ACHN (cell line): ENCODE measurements around the gene AOC3.

Experiments
- DNase-seq: peaks from one replicate; pipeline ENCODE4 v3.0.0-alpha.2; 2015
- in situ Hi-C: cut with HindIII; loops from 2 replicates; pipeline ENCODE4 v1.10.0; 2017; ENCODE audit warnings: low sequenced_read_pairs, low pct_ligation_motif_present, low pct_unique_long_range_greater_than_20kb

Gene AOC3, protein sequence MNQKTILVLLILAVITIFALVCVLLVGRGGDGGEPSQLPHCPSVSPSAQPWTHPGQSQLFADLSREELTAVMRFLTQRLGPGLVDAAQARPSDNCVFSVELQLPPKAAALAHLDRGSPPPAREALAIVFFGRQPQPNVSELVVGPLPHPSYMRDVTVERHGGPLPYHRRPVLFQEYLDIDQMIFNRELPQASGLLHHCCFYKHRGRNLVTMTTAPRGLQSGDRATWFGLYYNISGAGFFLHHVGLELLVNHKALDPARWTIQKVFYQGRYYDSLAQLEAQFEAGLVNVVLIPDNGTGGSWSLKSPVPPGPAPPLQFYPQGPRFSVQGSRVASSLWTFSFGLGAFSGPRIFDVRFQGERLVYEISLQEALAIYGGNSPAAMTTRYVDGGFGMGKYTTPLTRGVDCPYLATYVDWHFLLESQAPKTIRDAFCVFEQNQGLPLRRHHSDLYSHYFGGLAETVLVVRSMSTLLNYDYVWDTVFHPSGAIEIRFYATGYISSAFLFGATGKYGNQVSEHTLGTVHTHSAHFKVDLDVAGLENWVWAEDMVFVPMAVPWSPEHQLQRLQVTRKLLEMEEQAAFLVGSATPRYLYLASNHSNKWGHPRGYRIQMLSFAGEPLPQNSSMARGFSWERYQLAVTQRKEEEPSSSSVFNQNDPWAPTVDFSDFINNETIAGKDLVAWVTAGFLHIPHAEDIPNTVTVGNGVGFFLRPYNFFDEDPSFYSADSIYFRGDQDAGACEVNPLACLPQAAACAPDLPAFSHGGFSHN

DNA sequence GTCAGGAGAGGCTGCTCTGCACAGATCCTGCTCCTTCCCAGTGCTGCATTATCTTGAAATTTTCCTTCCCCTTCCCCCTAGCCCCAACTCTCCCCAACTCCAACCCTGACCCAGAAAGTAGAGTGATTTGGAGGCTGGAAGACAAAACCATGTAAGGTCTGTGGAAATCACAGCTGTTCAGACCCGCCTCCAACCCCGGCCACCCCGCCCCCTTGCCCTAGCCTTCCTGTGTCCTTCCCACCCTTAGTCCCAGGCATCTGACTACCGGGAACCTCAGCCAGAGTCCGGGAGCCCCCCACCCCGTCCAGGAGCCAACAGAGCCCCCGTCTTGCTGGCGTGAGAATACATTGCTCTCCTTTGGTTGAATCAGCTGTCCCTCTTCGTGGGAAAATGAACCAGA, at the start of gene AOC3:
AOC3 (plus strand) TSS at position 246 of the 400 bp plus-strand sequence; CDS start at position 391, 145 bp downstream.
- in situ Hi-C loops, result no loop called here
- DNase-seq, result no peak

DNA sequence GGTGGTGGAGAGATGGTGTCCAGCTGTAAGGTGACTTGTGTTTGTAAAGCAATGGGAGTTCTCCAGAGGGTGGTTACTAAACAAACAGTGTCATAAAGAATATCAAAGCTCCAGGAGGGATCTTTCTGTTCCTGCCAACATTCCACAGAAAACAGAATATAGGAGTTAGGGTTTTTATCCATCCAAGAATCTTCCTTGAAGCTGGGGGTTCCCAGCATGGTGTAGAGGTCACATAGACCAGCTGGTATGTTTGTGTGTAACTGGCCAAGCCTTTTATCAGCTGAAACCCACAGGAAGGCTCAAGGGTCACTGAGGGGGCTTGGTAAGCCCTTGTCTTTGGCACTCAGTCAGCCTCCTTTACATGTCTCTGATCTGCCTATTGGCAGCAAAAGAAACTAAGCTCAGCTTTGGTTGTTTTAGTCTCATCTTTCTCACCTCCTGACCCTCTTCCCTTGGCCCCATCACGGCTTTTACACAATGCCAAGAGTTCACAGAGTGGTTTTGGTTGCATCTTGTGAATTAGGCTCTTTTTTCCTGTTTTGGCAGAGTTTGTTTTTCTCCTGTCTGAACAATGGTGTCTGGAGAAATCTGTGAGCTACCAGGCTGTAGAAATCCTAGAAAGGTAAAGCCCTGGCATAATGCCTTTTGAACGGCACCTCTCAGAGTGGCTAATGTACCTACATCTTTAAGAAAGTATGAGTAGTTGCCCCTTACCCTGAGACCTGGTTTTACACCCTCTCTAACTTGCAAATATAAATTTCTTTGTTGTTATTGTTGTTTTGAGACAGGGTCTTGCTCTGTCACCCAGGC, 47.7 kb upstream of the AOC3 start:
- in situ Hi-C loops, result no loop called here
- no peak for DNase-seq

DNA sequence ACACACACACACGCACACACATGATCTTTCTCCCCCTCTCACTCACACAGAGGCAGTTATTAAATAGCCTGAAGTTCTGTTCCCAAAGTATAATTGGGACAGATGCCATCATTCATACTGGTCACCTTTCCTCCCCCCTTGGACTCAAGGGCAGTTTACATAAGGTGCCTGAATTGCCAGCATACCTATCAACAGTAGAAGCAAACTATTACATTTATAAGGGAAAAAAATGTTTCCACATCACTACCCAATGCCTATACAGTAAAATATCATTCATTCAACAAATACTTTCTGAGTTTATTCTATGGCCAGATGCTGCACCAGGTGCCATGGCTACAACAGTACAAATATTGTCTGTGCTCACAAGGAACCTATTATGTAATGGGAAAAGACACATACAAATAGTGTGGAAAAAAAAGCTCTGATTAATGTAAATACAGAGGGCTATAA, 46.1 kb upstream of the AOC3 start:
- DNase-seq, result no peak
- in situ Hi-C loops, result no loop called here

DNA sequence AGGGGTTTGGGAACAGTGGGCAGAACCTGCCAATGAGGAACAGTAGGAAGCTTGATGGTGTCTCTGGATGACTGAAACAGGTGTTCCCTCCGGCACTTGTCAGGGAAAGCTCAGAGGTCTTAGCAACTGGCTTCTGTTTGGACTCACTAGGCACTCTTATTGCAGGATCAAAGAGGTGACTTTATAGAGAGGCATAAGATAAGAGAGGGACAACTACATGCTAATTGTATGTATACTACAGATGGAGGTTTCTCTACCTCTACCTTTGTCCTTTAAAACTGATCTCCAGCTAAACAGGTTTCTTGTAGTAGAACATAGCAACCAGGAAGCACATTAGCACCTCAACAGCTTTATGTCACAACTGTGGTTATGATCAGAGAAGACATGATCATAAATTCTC, 44.8 kb upstream of the AOC3 start:
- no peak for DNase-seq
- in situ Hi-C loops, result no loop called here

DNA sequence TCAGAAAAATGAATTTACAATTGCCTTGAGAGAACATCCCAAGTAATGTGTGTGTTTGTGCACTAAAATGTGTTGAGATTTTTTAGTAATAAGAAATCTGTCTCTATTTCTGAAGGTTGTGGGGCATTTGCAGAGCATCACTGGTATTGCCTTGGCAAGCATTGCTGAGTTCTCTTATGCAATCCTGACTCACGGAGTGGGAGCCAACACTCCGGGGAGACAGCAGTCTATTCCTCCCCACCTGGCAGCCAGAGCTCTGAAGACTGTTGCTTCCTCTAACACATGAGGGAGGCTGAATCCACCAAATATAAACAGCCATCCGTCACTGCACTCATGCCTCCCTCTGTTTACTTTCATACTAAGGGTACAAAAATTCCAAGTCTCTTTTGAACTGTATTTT, 41.7 kb upstream of the AOC3 start:
- in situ Hi-C loops, result no loop called here
- DNase-seq, result no peak

DNA sequence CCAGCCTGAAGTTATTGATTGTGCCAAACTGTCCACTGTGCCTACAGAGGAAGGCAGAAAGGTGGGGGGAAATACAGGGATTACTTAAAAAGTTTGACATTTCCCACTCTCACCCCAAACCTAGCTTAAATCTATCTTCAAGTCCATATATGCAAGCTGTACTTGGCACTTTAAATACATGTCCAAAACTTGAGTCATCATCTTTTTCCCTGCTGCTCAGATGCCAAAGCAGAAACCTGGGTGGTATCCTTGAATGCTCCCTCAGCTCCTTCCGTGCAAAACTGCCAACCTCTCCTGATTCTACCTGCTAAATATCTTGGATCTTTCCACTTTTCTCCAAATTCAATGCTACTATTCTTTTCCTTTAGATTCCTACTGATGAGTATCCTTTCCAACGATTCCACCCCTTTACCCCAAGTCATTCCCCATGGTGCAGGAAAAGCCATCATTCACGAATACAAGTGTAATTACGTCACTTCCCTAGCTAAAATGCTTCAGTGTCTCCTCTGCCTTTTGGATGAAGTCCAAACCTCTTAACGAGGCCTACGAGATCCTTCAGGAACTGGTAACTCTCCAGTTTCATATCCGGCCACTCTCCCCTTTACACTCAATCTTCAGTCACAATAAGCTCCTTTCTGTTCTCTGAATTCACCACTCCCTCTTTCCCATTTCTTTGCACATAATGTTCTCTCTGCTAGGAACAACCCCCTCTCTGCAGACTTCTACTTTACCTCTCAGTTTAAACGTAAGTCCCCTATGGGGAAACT, 36.2 kb upstream of the AOC3 start:
- no peak for DNase-seq
- in situ Hi-C loops, result no loop called here

DNA sequence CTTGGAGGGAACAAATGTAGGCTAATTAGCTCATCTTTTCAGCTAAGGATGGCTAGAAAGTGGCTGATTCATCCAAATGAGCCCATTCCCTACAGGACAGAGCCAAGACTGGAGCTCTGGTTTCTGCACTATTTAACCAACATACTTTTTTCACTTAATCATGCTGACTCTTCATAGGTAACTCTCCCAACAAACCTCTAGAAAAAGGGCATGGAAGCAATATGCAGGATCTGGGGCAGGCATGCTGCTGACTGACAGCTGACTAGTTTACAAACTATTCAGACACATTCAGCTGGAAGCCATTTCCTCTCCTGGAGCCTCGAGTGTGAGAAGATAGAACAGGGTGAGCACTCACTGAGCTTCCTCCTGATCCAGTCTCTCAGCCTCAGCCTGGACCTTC, 33.1 kb upstream of the AOC3 start:
- DNase-seq, result no peak
- in situ Hi-C loops, result no loop called here

DNA sequence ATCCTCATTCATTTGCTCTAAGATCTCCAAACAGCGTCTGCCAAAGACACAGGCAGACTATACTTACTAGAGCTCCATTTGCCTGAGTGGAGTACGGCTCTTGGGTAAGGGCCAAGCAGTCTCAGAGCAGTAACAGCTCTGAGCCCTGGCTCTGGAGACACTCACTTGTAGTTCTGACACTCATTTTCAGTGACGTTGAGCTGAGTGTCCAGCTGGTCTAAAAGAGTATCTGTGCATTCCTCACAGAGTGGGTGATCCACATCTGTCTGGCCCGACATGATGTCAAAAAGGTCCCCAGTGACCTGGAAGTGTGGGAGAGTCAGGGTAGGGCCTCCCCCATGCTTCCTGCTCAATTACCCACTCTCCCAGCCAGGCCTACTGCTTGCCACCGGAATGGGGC, 32.6 kb upstream of the AOC3 start:
- in situ Hi-C loops, result no loop called here
- DNase-seq, result no peak

DNA sequence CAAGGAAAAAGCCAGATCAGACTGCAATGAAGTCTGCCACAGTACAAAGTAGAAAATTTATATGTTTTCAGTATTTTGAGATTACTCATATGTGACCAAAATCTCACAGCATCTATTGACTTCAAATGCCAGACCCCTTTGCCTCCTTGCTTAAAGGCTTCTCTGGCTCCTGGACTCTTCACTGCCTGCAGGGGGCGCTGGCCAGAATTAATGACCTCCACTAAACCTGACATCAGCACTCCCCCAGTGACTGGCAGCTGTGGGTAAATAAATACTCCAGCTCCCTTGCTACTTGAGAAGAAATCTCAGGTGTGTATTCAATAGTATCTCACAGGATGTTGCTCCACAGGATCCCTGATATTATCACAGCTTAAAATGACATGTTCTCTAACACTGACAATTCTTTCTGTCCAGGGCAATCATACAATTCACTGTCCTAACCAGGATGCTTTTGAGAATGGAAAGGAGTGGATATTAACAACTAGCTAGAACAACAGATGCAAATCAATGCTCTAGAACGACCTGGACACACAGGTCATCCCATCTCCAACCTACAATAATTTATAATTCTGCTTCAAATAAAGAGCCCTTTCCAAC, 31.0 kb upstream of the AOC3 start:
- in situ Hi-C loops, result no loop called here
- peak; percentile 83 for DNase-seq

DNA sequence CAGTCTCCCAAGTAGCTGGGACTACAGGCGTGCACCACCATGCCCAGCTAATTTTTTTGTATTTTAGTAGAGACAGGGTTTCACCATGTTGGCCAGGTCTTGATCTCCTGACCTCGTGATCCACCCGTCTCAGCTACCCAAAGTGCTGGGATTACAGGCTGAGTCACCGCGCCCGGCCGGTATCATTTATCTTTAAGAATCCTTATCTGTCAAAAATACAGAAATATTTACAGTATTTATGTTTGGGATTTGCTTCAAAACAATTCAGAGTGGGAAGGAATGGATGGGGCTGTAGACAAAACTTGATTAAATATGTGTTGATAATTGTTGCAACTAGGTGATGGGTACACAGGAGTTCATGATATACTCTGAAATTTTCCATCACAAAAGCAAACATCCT, 29.8 kb upstream of the AOC3 start:
- in situ Hi-C loops, result no loop called here
- DNase-seq, result no peak

DNA sequence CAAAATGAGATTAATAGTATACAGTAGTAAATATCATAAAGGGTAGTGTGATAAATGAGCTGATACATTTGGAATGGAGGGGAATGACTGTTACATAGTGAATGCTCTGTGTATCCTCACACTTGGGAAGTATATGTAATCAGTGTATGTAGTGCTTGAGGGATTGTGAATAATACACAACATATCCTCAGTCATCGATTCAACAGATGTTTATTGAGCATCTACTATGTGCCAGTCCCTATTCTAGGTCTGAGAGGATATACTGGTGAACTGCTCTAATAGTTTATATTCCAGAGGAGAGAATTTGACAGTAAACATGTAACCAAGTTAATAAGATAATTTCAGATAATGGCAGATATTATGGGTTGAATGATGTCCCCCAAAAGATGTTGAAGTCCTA, 23.5 kb upstream of the AOC3 start:
- DNase-seq, result no peak
- in situ Hi-C loops, result no loop called here

DNA sequence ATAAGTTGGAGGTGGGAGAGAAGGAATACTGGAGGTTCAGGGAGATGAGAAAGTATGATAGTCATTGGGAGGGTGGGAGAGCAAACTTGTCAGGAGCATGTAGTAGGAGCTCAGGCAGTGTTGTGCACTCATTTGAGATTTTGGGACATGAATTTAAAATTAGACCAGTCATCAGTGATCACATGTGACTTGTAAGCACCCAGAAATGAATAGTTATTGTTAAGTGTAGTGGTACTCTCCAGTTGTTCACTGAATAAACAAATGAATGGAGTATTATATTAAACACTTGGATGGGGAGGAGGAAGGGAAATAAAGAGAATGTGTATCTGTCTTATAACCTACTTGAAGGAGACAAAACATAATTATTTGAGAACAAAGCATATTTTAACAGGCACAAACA, 20.0 kb upstream of the AOC3 start:
- DNase-seq, result no peak
- in situ Hi-C loops, result no loop called here

DNA sequence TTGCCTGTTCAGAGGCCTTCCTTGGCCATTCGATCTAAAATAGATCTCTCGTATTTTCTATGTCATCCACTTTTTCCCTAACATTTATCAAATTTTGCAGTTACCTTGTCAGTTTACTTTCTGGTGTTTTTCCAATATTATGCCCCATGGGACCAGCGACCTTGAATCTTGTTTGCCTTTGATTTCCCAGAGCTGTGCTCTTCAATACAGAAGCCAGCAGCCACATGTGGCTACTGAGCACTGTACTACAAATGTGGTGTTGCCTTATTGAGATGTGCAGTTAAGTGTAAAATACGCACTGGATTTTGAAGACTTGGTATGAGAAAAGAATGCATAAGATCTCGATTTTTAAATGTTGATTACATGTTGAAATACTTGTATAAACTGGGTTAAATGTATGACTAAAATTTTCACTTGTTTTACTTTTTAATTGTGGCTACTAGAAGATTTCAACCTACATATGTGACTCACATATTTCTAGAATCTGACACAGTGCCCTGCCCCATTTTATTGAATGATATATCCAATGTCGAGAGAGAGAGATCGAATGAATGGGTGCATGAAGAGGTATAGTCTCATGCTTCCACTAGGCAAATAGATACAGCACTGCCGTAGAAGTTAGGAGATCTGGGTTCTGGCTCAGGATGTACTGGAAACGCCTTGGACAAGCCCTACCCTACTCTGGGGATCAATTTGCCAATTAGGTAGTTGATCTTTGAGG, 18.6 kb upstream of the AOC3 start:
- in situ Hi-C loops, result no loop called here
- no peak for DNase-seq

DNA sequence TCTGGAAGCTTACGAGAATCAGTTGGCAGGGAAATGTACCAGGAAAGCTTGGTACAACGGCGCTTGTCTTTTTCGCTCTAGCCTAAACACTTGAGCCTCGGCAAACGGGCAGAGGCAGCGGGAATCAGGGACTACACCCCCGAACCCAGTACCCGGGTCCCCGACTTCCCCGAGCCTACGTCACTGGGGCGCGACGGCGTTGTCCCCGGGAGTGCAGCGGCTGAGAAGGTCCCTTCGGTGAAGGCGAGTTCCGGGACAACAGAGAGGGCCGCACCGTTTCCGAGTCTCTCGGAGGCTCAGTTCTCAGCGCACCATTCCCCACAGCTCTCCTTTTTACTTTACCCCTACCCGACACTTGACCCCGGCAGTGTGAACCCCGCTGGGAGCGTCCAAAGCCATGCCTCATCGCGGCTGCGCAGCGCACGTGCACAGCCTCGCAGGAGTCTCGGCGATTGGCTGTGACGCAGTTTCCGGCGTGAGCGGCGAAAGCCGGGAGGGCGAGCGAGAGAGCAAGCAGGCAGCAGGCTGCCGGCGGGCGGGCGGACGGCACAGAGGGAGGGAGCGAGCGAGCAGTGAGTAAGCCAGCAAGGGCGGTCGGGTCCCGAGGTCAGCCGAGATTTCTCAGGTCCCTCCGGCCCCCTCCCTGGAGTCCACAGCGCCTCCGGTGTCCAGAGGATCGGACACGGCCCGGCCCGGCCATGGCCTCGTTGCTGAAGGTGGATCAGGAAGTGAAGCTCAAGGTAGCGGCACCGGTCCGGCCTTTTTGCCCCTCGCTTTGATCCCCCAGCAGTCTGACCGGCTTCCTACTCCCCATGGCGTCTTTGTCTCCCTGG, 17.8 kb upstream of the AOC3 start, which contains the start of gene PSME3:
PSME3 (plus strand) TSS at position 464 of the 833 bp plus-strand sequence; CDS start at position 699, 235 bp downstream.
- in situ Hi-C loops, result no loop called here
- peak; percentile 92 for DNase-seq

DNA sequence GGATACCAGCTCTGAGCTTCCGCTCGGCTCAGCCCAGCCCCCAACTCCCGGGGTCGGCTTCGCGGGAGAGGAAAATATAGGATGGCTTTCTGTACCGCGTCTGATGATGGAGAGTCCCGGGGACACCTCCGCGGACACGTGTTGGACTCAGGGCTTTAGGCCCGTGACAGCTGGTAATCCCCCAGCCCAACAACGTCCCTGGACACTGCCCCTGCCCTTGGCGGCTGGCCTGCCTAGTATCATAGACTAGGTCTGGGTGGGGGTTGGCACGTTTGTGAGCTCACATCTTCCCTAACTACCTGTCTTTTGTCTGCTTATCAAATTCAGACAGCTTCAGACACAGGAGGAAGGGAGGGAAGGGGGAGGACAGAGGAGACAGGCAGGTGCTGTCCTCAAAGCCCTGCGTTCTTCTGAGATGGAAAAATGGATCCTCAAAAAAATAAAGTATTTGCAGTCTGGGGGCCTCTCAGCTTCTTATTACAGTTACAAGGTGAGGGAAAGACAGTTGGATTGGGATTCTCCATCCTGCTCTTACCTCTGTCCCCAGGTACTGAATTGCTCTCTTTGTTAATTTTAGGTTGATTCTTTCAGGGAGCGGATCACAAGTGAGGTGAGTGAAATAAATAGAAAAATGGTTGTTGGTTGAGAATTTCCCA, 17.1 kb upstream of the AOC3 start:
- no peak for DNase-seq

DNA sequence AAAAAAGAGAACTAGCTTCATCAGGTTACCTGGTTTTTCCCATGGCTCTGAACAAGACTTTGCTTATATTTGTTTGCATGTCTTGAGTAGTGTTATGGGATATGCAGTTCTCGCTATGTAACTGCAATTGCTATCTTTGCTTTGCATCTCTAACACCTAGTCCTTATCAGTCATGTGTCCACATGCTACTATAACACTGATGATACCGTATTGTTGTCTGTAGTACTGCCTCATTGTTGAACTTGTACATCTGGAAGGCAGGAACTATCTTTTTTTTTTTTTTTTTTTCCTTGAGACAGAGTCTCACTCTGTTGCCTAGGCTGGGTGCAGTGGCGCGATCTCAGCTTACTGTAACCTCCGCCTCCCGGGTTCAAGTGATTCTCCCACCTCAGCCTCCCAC, 15.3 kb upstream of the AOC3 start:
- in situ Hi-C loops, result no loop called here
- DNase-seq, result no peak

More for the DNA sequence above, 17.1 kb upstream of the AOC3 start:
- in situ Hi-C loops, result no loop called here
